T-helper 2 cell (primary cell): ENCODE data around the gene SMARCB1.
A peak's percentile ranks its signal among the peaks of the same experiment; 100 is the strongest.
"Not testable (repeated sequence)": the region's sequence is repeated elsewhere in the genome, so short reads cannot be mapped to it uniquely, and the experiment has no call there.

ENCODE experiments used
- DNase-seq, 5 experiments: peaks; one replicate each; pipeline versions ENCODE4 v3.0.0 to v3.0.0-alpha.2; 2012 to 2022

Gene SMARCB1

GRCh38 chr22:23847310-23847920, 60.6 kb downstream of the SMARCB1 start:
- DNase-seq: no peak

GRCh38 chr22:23847991-23848864, 61.5 kb downstream of the SMARCB1 start:
- no peak for DNase-seq

- peak; percentile 69 to 80 (median 78) for DNase-seq
These were observed 62.5 kb downstream of the SMARCB1 start for GRCh38 chr22:23849009-23850006.

GRCh38 chr22:23850136-23850611, 63.4 kb downstream of the SMARCB1 start:
- DNase-seq: no peak

GRCh38 chr22:23856721-23857605, 70.2 kb downstream of the SMARCB1 start:
- no peak for DNase-seq

- DNase-seq: peak; percentile 83 to 96 (median 90)
These were observed 71.1 kb downstream of the SMARCB1 start, which contains the start of gene SLC2A11 for GRCh38 chr22:23857606-23858483. TSS of gene SLC2A11 (plus strand) at chr22:23857875. CDS start at chr22:23858000, 125 bp downstream.

- DNase-seq: no peak
These were observed 71.7 kb downstream of the SMARCB1 start for GRCh38 chr22:23858484-23858815.

GRCh38 chr22:23859201-23859600, 72.4 kb downstream of the SMARCB1 start:
- DNase-seq: no peak

- DNase-seq: not testable (repeated sequence)
These were observed 73.4 kb downstream of the SMARCB1 start for GRCh38 chr22:23860187-23860586.

GRCh38 chr22:23862103-23862502, 75.3 kb downstream of the SMARCB1 start:
- peak in 1 of 5 experiments; percentile 69 for DNase-seq

GRCh38 chr22:23864499-23865154, 77.9 kb downstream of the SMARCB1 start:
- DNase-seq: not testable (repeated sequence)

GRCh38 chr22:23868580-23868979, 81.8 kb downstream of the SMARCB1 start:
- no peak for DNase-seq

GRCh38 chr22:23874871-23875270, 88.1 kb downstream of the SMARCB1 start:
- no peak for DNase-seq

- DNase-seq: no peak
These were observed 89.0 kb downstream of the SMARCB1 start for GRCh38 chr22:23875801-23876200.

GRCh38 chr22:23877566-23877965, 90.8 kb downstream of the SMARCB1 start:
- DNase-seq: no peak

GRCh38 chr22:23878219-23878618, 91.5 kb downstream of the SMARCB1 start:
- DNase-seq: no peak

GRCh38 chr22:23882370-23882769, 95.6 kb downstream of the SMARCB1 start:
- no peak for DNase-seq

GRCh38 chr22:23883658-23884057, 96.9 kb downstream of the SMARCB1 start:
- DNase-seq: no peak

- DNase-seq: no peak
These were observed 97.4 kb downstream of the SMARCB1 start for GRCh38 chr22:23884140-23884539.
